HepG2 (cell line): Measurements from ENCODE around the gene DIP2C. TPM values are rescaled to one million over a fixed set of nuclear protein-coding genes. Genes with fewer than 3 reads are reported as not detected.

Experiments
- ATAC-seq: fragments of 200-7000 bp; cut with Tn5 transposase; 3 replicates; pipeline ENCODE4 v1.9.1; 2020; ENCODE audit warnings: mild to moderate bottlenecking, moderate library complexity
- BruUV-seq: library from RNA; stranded (reverse); fragments of 400-500 nt; replicated peaks from 2 replicates; lab custom pipeline; 2021; lab: Mats Ljungman, UMichigan
- CTCF ChIA-PET: fragments of 300-600 bp; formaldehyde crosslinking; extraction: SDS; loops from one replicate; lab custom pipeline; 2021; ENCODE audit warnings: low total read pairs, inconsistent platforms, low intra/inter-chr PET ratio; lab: Yijun Ruan, JAX
- POLR2A ChIA-PET: fragments of 350-600 bp; sonication (Branson Sonifier 250); formaldehyde crosslinking; loops from one replicate; lab custom pipeline; 2020; ENCODE audit warnings: antibody characterized with exemption, inconsistent platforms; lab: Yijun Ruan, JAX
- DNase-seq: peaks from one replicate; pipeline ENCODE4 v3.0.0-alpha.2; 2015; ENCODE audit warnings: low spot score
- FAIRE-seq: peaks from 3 replicates; lab custom pipeline; 2011; peaks lifted over from hg19 to GRCh38; lab: Jason Lieb, UNC
- H2AFZ ChIP-seq: one replicate; pipeline ENCODE4 v1.6.1; 2011; ENCODE audit warnings: low read length, inconsistent platforms
- H3K27ac ChIP-seq: fragments of 300-600 bp; 3 replicates; pipeline ENCODE4 v1.8.0; 2011; ENCODE audit warnings: mixed run types, mild to moderate bottlenecking, mixed read lengths, low read length, inconsistent platforms; ENCODE audit not compliant: insufficient read depth; ENCODE audit errors: extremely low read length
- H3K27me3 ChIP-seq, 2 experiments: fragments of 200-600 bp in 1 of 2; 2 replicates in 1 of 2; 3 replicates in 1 of 2; pipeline versions ENCODE4 v1.6.0 to v1.8.0; 2011; ENCODE audit warnings: low read length in 2 of 2, mild to moderate bottlenecking in 2 of 2, moderate library complexity in 2 of 2, inconsistent platforms in 1 of 2; ENCODE audit not compliant: insufficient read depth in 2 of 2, control insufficient read depth in 1 of 2
- H3K36me3 ChIP-seq, 2 experiments: fragments of 200-600 bp in 1 of 2; replicated peaks in 1 of 2; 2 replicates in 1 of 2; 3 replicates in 1 of 2; pipeline versions ENCODE4 v1.5.1 to v1.8.0; 2011; ENCODE audit warnings: low read length in 2 of 2, inconsistent platforms in 1 of 2; ENCODE audit not compliant: insufficient read depth in 2 of 2, control insufficient read depth in 1 of 2
- H3K4me1 ChIP-seq: 2 replicates; pipeline ENCODE4 v1.5.1; 2012; ENCODE audit warnings: low read length, inconsistent platforms; ENCODE audit not compliant: insufficient read depth
- H3K4me2 ChIP-seq: 2 replicates; pipeline ENCODE4 v1.6.0; 2011; ENCODE audit warnings: low read depth, low read length, inconsistent platforms
- H3K4me3 ChIP-seq, 3 experiments: fragments of 200-600 bp in 1 of 3; sonication (generic), shearing (Covaris generic) in 1 of 3; replicated peaks in 1 of 3; 2 replicates each; pipeline ENCODE4 v1.5.1; 2011 to 2016; ENCODE audit warnings: low read length in 3 of 3, inconsistent platforms in 2 of 3, low read depth in 2 of 3, mild to moderate bottlenecking in 2 of 3, control low read depth in 1 of 3, mixed read lengths in 1 of 3; ENCODE audit not compliant: insufficient read depth in 1 of 3
- H3K79me2 ChIP-seq: one replicate; pipeline ENCODE4 v1.6.1; 2011; ENCODE audit warnings: low read length, inconsistent platforms; ENCODE audit not compliant: insufficient read depth
- H3K9ac ChIP-seq: 2 replicates; pipeline ENCODE4 v1.6.0; 2011; ENCODE audit warnings: mild to moderate bottlenecking, low read depth, low read length, inconsistent platforms; ENCODE audit not compliant: insufficient read depth
- H3K9me3 ChIP-seq: 2 replicates; pipeline ENCODE4 v1.5.1; 2012; ENCODE audit warnings: mild to moderate bottlenecking, low read length
- H4K20me1 ChIP-seq: 2 replicates; pipeline ENCODE4 v1.6.0; 2011; ENCODE audit warnings: inconsistent platforms, mild to moderate bottlenecking, low read length, moderate library complexity; ENCODE audit not compliant: insufficient read depth
- CEBPG ChIP-seq: IDR thresholded peaks from 2 replicates; pipeline ENCODE4 v1.6.1; 2016
- CENPT ChIP-seq: sonication (generic); formaldehyde crosslinking; IDR thresholded peaks from 2 replicates; pipeline ENCODE4 v1.8.0; 2022; ENCODE audit warnings: low read depth, mild to moderate bottlenecking, moderate library complexity, missing genetic modification reagents
- DNMT1 ChIP-seq: sonication (generic); formaldehyde crosslinking; IDR thresholded peaks from 2 replicates; pipeline ENCODE4 v1.5.1; 2020; ENCODE audit warnings: mild to moderate bottlenecking, missing genetic modification reagents
- DR1 ChIP-seq: sonication (generic); formaldehyde crosslinking; IDR thresholded peaks from 2 replicates; pipeline ENCODE4 v1.8.0; 2021; ENCODE audit warnings: mild to moderate bottlenecking, missing genetic modification reagents, inconsistent platforms
- FLYWCH1 ChIP-seq: sonication (generic); formaldehyde crosslinking; IDR thresholded peaks from 2 replicates; pipeline ENCODE4 v1.8.1; 2023; ENCODE audit warnings: mild to moderate bottlenecking, missing genetic modification reagents
- FOXA1 ChIP-seq, 2 experiments: fragments of 450-650 bp in 1 of 2; sonication (generic) in 1 of 2; formaldehyde crosslinking in 1 of 2; IDR thresholded peaks; 2 replicates each; pipeline versions ENCODE4 v1.4.0 to v1.6.1; 2016 to 2020; ENCODE audit warnings: missing genetic modification reagents in 1 of 2
- GABPB1 ChIP-seq: IDR thresholded peaks from 2 replicates; pipeline ENCODE4 v1.6.1; 2016; ENCODE audit warnings: mild to moderate bottlenecking, missing genetic modification reagents, moderate library complexity, missing compliant biosample characterization
- GATAD2A ChIP-seq: IDR thresholded peaks from 2 replicates; pipeline ENCODE4 v1.6.1; 2016
- GFI1 ChIP-seq: sonication (generic); formaldehyde crosslinking; IDR thresholded peaks from 2 replicates; pipeline ENCODE4 v1.5.0; 2020; ENCODE audit warnings: missing genetic modification reagents, mild to moderate bottlenecking, borderline replicate concordance
- MZF1 ChIP-seq: sonication (generic); formaldehyde crosslinking; IDR thresholded peaks from 2 replicates; pipeline ENCODE4 v1.8.1; 2023; ENCODE audit warnings: mild to moderate bottlenecking, missing genetic modification reagents, borderline replicate concordance
- PAF1 ChIP-seq: IDR thresholded peaks from 2 replicates; pipeline ENCODE4 v1.6.1; 2016; ENCODE audit warnings: missing genetic modification reagents, missing compliant biosample characterization
- POLR2AphosphoS2 ChIP-seq: IDR thresholded peaks from 2 replicates; pipeline ENCODE4 v1.6.1; 2011; ENCODE audit warnings: low read depth, low read length, improper control_type of control experiment
- PRPF4 ChIP-seq: fragments of 200-400 bp; formaldehyde crosslinking; IDR thresholded peaks from 2 replicates; pipeline ENCODE4 v1.6.1; 2016; ENCODE audit warnings: low read length, low read depth; ENCODE audit not compliant: poor library complexity, severe bottlenecking
- THAP11 ChIP-seq: IDR thresholded peaks from 2 replicates; pipeline ENCODE4 v1.6.1; 2016; ENCODE audit warnings: missing biosample characterization, missing genetic modification reagents
- ZBTB25 ChIP-seq: IDR thresholded peaks from 2 replicates; pipeline ENCODE4 v1.6.1; 2018; ENCODE audit warnings: missing genetic modification reagents
- ZNF180 ChIP-seq: sonication (generic); formaldehyde crosslinking; IDR thresholded peaks from 2 replicates; pipeline ENCODE4 v1.4.0; 2020; ENCODE audit warnings: low read depth, missing genetic modification reagents, borderline replicate concordance
- ZNF205 ChIP-seq: IDR thresholded peaks from 2 replicates; pipeline ENCODE4 v1.6.1; 2018; ENCODE audit warnings: missing biosample characterization, missing genetic modification reagents
- ZNF432 ChIP-seq: sonication (generic); formaldehyde crosslinking; IDR thresholded peaks from 2 replicates; pipeline ENCODE4 v1.5.0; 2020; ENCODE audit warnings: missing genetic modification reagents, mild to moderate bottlenecking, borderline replicate concordance
- ZNF746 ChIP-seq: sonication (generic); formaldehyde crosslinking; IDR thresholded peaks from 2 replicates; pipeline ENCODE4 v1.8.0; 2022; ENCODE audit warnings: mild to moderate bottlenecking, missing genetic modification reagents
- ZNF788 ChIP-seq: sonication (generic); formaldehyde crosslinking; IDR thresholded peaks from 2 replicates; pipeline ENCODE4 v1.5.0; 2020; ENCODE audit warnings: mild to moderate bottlenecking, missing genetic modification reagents, borderline replicate concordance
- ZNF790 ChIP-seq: sonication (generic); formaldehyde crosslinking; IDR thresholded peaks from 2 replicates; pipeline ENCODE4 v1.8.0; 2022; ENCODE audit warnings: missing genetic modification reagents, mild to moderate bottlenecking, borderline replicate concordance
- WGBS: methylation state at CpG from one replicate; pipeline ENCODE4 v1.1.6; 2017; ENCODE audit warnings: low lambda C conversion rate; 5-methylcytosine and 5-hydroxymethylcytosine counted together
- in situ Hi-C: cut with HindIII; loops from 2 replicates; pipeline ENCODE4 v1.10.0; 2017; ENCODE audit warnings: low pct_unique_long_range_greater_than_20kb; ENCODE audit not compliant: extremely low pct_ligation_motif_present
- intact Hi-C: fragments of 100-400 bp; cut with micrococcal nuclease; formaldehyde crosslinking; loops from one replicate; pipeline ENCODE4 v1.10.0; 2022; ENCODE audit not compliant: unreplicated experiment
- polyA plus RNA-seq, 8 experiments: library from polyadenylated mRNA; depleted of rRNA in 3 of 8; stranded (reverse) in 7 of 8; unstranded in 1 of 8; fragments of >200 nt; fragmentation: Illumina TruSeq in 4 of 8; extraction: Trizol in 4 of 8; gene quantifications; 2 replicates each; pipeline versions ENCODE4 v1.2.1 to v1.2.3, GENCODE V29; 2011 to 2016; ENCODE audit warnings: low read depth in 4 of 8, missing spikeins in 1 of 8, mixed read lengths in 1 of 8; ENCODE audit not compliant: insufficient read depth in 1 of 8
- total RNA-seq, 5 experiments: library from RNA; depleted of rRNA; stranded (reverse); fragments of >200 nt; fragmentation: Illumina TruSeq; extraction: Trizol; gene quantifications; 2 replicates each; pipeline ENCODE4 v1.2.3, GENCODE V29; 2016; ENCODE audit warnings: low read depth in 1 of 5
- TF ChIP-seq, protein P1 (sequence below): sonication (generic); formaldehyde crosslinking; IDR thresholded peaks from 2 replicates; pipeline ENCODE4 v1.4.0; 2020; ENCODE audit warnings: mild to moderate bottlenecking, missing genetic modification reagents
- TF ChIP-seq, protein P2 (sequence below): sonication (generic); formaldehyde crosslinking; IDR thresholded peaks from 2 replicates; pipeline ENCODE4 v1.5.1; 2020; ENCODE audit warnings: missing genetic modification reagents, mild to moderate bottlenecking, borderline replicate concordance

Gene DIP2C
- total and polyA plus RNA-seq, 2 of the 13 experiments (the other 11 are each of a cell fraction or from before 2014, with no cell fraction given), result 2.2 to 2.7 TPM

- peak; percentile 91 for FAIRE-seq
- Histone ChIP-seq H3K4me3 (no peak overlapping the region), H3K79me2 (no peaks in the 10 kb centered on the region), H3K36me3 (no peaks in the 10 kb centered on the region), H4K20me1 (no peaks in the 10 kb centered on the region; the same call in none of the 2 replicates), H3K9me3 (no peaks in the 10 kb centered on the region), H3K4me2 (peak overlapping the region; percentile 26; the same call in 1 of the 2 replicates), H3K27ac (no peak overlapping the region), H2AFZ (no peak overlapping the region), H3K27me3 (no peaks in the 10 kb centered on the region), H3K9ac (no peak overlapping the region), H3K4me1 (peaks cover 26% of the 10 kb centered on the region)
- ATAC-seq, result peak; percentile 88
- BruUV-seq, result no TSS peak
- WGBS, result 70% methylated on average over 13 of the region's 21 CpGs
- CTCF ChIA-PET, result interaction anchor here (1.3 to 1.6 kb wide), 4 partner anchors 273 to 299 kb away, joined by 3 to 14 read pairs (median 6); no protein-coding TSS in a partner anchor
- POLR2A ChIA-PET, result no interaction called here
- in situ Hi-C loops (loop anchor here (5.0 kb wide), 1 partner anchor 276 kb away; no protein-coding TSS in a partner anchor), intact Hi-C loops (loop anchor here (1.0 kb wide), 2 partner anchors 186 to 283 kb away; no protein-coding TSS in a partner anchor)
- peak; percentile 71 for DNase-seq
- TF ChIP-seq ZNF790, result no peak
- TF ChIP-seq CEBPG (CRISPR knock-in tag), result no peak
- TF ChIP-seq FOXA1 (IDR thresholded peaks at IDR 0.05), result no peak
- no peak for TF ChIP-seq FOXA1 (CRISPR knock-in tag; IDR thresholded peaks at IDR 0.05)
- TF ChIP-seq POLR2AphosphoS2, result no peak
- TF ChIP-seq DR1, result no peak
- TF ChIP-seq FLYWCH1, result no peak
- no peak for TF ChIP-seq ZNF432 (CRISPR knock-in tag)
- peak; percentile 83; the same call in 1 of the 2 replicates for TF ChIP-seq GFI1
- TF ChIP-seq, protein P1, sequence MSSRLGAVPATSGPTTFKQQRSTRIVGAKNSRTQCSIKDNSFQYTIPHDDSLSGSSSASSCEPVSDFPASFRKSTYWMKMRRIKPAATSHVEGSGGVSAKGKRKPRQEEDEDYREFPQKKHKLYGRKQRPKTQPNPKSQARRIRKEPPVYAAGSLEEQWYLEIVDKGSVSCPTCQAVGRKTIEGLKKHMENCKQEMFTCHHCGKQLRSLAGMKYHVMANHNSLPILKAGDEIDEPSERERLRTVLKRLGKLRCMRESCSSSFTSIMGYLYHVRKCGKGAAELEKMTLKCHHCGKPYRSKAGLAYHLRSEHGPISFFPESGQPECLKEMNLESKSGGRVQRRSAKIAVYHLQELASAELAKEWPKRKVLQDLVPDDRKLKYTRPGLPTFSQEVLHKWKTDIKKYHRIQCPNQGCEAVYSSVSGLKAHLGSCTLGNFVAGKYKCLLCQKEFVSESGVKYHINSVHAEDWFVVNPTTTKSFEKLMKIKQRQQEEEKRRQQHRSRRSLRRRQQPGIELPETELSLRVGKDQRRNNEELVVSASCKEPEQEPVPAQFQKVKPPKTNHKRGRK (CRISPR knock-in tag), result no peak
- no peak for TF ChIP-seq ZNF746
- TF ChIP-seq ZNF180 (CRISPR knock-in tag), result no peak
- no peak for TF ChIP-seq THAP11 (CRISPR knock-in tag)
- TF ChIP-seq, protein P2, sequence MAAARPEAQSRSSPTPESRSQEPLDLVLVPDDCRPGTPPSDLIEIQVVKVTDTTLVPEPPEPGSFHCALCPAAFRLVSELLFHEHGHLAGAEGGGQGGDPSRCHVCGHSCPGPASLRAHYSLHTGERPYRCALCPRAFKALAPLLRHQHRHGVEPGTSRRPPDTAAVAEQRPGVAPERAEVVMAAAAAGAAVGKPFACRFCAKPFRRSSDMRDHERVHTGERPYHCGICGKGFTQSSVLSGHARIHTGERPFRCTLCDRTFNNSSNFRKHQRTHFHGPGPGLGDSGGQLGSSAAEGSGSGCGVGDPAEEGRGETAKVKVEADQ (CRISPR knock-in tag), result no peak
- 0 out of 2 replicates have a peak, but pooled peaks have one; percentile 13 for TF ChIP-seq ZNF788
- no peak for TF ChIP-seq PAF1 (CRISPR knock-in tag)
- no peak for TF ChIP-seq DNMT1 (CRISPR knock-in tag)
- peak; percentile 45 for TF ChIP-seq GABPB1 (CRISPR knock-in tag)
- no peak for TF ChIP-seq CENPT (CRISPR knock-in tag)
- TF ChIP-seq PRPF4, result no peak
- no peak for TF ChIP-seq ZBTB25
- TF ChIP-seq GATAD2A (CRISPR knock-in tag), result no peak
- no peak for TF ChIP-seq ZNF205 (CRISPR knock-in tag)
- TF ChIP-seq MZF1 (CRISPR knock-in tag), result no peak
These were observed 178.2 kb downstream of the DIP2C start for GRCh38 chr10:511101-511848.
